Measurements from ENCODE around the gene ZFP36L1.

GRCh38 chr14:68790644-68791077 lies 2.2 kb downstream of the ZFP36L1 start:
- no peak for TF ChIP-seq POLR2A (IDR thresholded peaks at IDR 0.05; ENCODE audit: low read depth, low read length)
- no peak for TF ChIP-seq CTCF (IDR thresholded peaks at IDR 0.05; ENCODE audit: extremely low read depth in 1 of 2, insufficient read depth in 1 of 2, low read depth in 1 of 2, low read length in 2 of 2)
- TF ChIP-seq POLR2AphosphoS5 (IDR thresholded peaks at IDR 0.05; ENCODE audit: insufficient read depth, low read depth, low read length): no peak
- no peak for TF ChIP-seq MAX (IDR thresholded peaks at IDR 0.05; ENCODE audit: insufficient read depth, insufficient read length)
- no peak for TF ChIP-seq EZH2 (IDR thresholded peaks at IDR 0.05; ENCODE audit: borderline replicate concordance, low read depth, low read length, severe bottlenecking)
- no peak for TF ChIP-seq MYC (IDR thresholded peaks at IDR 0.05; ENCODE audit: low read depth, low read length)
- no peak for TF ChIP-seq JUN (IDR thresholded peaks at IDR 0.05; ENCODE audit: borderline replicate concordance, insufficient read depth, insufficient read length, low read depth)

All from endothelial cell of umbilical vein (primary cell).